HepG2 (cell line): ENCODE results near the gene ZNF225. TPM values are rescaled to one million over a fixed set of nuclear protein-coding genes. Genes with fewer than 3 reads are reported as not detected.

Experiments used
- ATF1 ChIP-seq: IDR thresholded peaks from 2 replicates; pipeline ENCODE4 v1.6.1; 2016; ENCODE audit warnings: mild to moderate bottlenecking, control low read depth
- FOXC1 ChIP-seq: sonication (generic); formaldehyde crosslinking; IDR thresholded peaks from 2 replicates; pipeline ENCODE4 v1.8.0; 2022; ENCODE audit warnings: mild to moderate bottlenecking, missing genetic modification reagents, borderline replicate concordance
- HMG20B ChIP-seq: conservative IDR thresholded peaks from 2 replicates; pipeline ENCODE4 v1.6.1; 2016; ENCODE audit warnings: missing genetic modification reagents, missing compliant biosample characterization
- KDM1A ChIP-seq: IDR thresholded peaks from 2 replicates; pipeline ENCODE4 v1.6.1; 2016; ENCODE audit warnings: missing compliant biosample characterization
- KLF6 ChIP-seq: IDR thresholded peaks from 2 replicates; pipeline ENCODE4 v1.8.0; 2016; ENCODE audit warnings: missing biosample characterization, missing genetic modification reagents
- MATR3 ChIP-seq: sonication (generic); formaldehyde crosslinking; IDR thresholded peaks from 2 replicates; pipeline ENCODE4 v1.4.0; 2020; ENCODE audit warnings: missing genetic modification reagents
- NCOA1 ChIP-seq: sonication (generic); formaldehyde crosslinking; IDR thresholded peaks from 2 replicates; pipeline ENCODE4 v1.9.0; 2021; ENCODE audit warnings: missing genetic modification reagents
- NRL ChIP-seq: sonication (generic); formaldehyde crosslinking; IDR thresholded peaks from 2 replicates; pipeline ENCODE4 v1.5.0; 2020; ENCODE audit warnings: missing genetic modification reagents, mild to moderate bottlenecking, moderate library complexity, borderline replicate concordance
- PCBP1 ChIP-seq: fragments of 200-400 bp; formaldehyde crosslinking; IDR thresholded peaks from 2 replicates; pipeline ENCODE4 v1.6.1; 2017; ENCODE audit warnings: mild to moderate bottlenecking, low read depth, low read length, borderline replicate concordance
- U2AF2 ChIP-seq: fragments of 200-400 bp; formaldehyde crosslinking; IDR thresholded peaks from 2 replicates; pipeline ENCODE4 v1.6.1; 2017; ENCODE audit warnings: low read depth, mild to moderate bottlenecking, low read length
- ZNF20 ChIP-seq: sonication (generic); formaldehyde crosslinking; IDR thresholded peaks from 2 replicates; pipeline ENCODE4 v1.4.0; 2020; ENCODE audit warnings: mild to moderate bottlenecking, moderate library complexity, missing genetic modification reagents
- ZNF431 ChIP-seq: sonication (generic); formaldehyde crosslinking; IDR thresholded peaks from 2 replicates; pipeline ENCODE4 v1.9.0; 2022; ENCODE audit warnings: missing genetic modification reagents, low read depth, mild to moderate bottlenecking, borderline replicate concordance
- ZNF598 ChIP-seq: sonication (generic); formaldehyde crosslinking; IDR thresholded peaks from 2 replicates; pipeline ENCODE4 v1.5.1; 2020; ENCODE audit warnings: mild to moderate bottlenecking, missing genetic modification reagents, borderline replicate concordance
- ZNF615 ChIP-seq: sonication (generic); formaldehyde crosslinking; IDR thresholded peaks from 2 replicates; pipeline ENCODE4 v1.5.0; 2020; ENCODE audit warnings: mild to moderate bottlenecking, missing genetic modification reagents, borderline replicate concordance
- ZSCAN21 ChIP-seq: sonication (generic); formaldehyde crosslinking; IDR thresholded peaks from 2 replicates; pipeline ENCODE4 v1.8.0; 2022; ENCODE audit warnings: mild to moderate bottlenecking, missing genetic modification reagents, moderate library complexity, borderline replicate concordance
- polyA plus RNA-seq, 8 experiments: library from polyadenylated mRNA; depleted of rRNA in 3 of 8; stranded (reverse) in 7 of 8; unstranded in 1 of 8; fragments of >200 nt; fragmentation: Illumina TruSeq in 4 of 8; extraction: Trizol in 4 of 8; gene quantifications; 2 replicates each; pipeline versions ENCODE4 v1.2.1 to v1.2.3, GENCODE V29; 2011 to 2016; ENCODE audit warnings: low read depth in 4 of 8, missing spikeins in 1 of 8, mixed read lengths in 1 of 8; ENCODE audit not compliant: insufficient read depth in 1 of 8
- total RNA-seq, 5 experiments: library from RNA; depleted of rRNA; stranded (reverse); fragments of >200 nt; fragmentation: Illumina TruSeq; extraction: Trizol; gene quantifications; 2 replicates each; pipeline ENCODE4 v1.2.3, GENCODE V29; 2016; ENCODE audit warnings: low read depth in 1 of 5
- TF ChIP-seq, protein P1 (sequence below): sonication (generic); formaldehyde crosslinking; IDR thresholded peaks from 2 replicates; pipeline ENCODE4 v1.8.0; 2022; ENCODE audit warnings: mild to moderate bottlenecking, missing genetic modification reagents, moderate library complexity
- TF ChIP-seq, protein P2 (sequence below): sonication (generic); formaldehyde crosslinking; IDR thresholded peaks from 2 replicates; pipeline ENCODE4 v1.4.0; 2020; ENCODE audit warnings: mild to moderate bottlenecking, missing genetic modification reagents
- TF ChIP-seq, protein P3 (sequence below): sonication (generic); formaldehyde crosslinking; IDR thresholded peaks from 2 replicates; pipeline ENCODE4 v1.8.0; 2022; ENCODE audit warnings: mild to moderate bottlenecking, missing genetic modification reagents, borderline replicate concordance
- TF ChIP-seq, protein P4 (sequence below): sonication (generic); formaldehyde crosslinking; conservative IDR thresholded peaks from 2 replicates; pipeline ENCODE4 v1.8.1; 2023; ENCODE audit warnings: missing genetic modification reagents
- TF ChIP-seq, protein P5 (sequence below): fragments of 450-650 bp; IDR thresholded peaks from 2 replicates; pipeline ENCODE4 v1.6.1; 2017; ENCODE audit warnings: mild to moderate bottlenecking

Gene ZNF225
- total and polyA plus RNA-seq, 2 of the 13 experiments (the other 11 are each of a cell fraction or from before 2014, with no cell fraction given), result 0.87 to 3.3 TPM

DNA sequence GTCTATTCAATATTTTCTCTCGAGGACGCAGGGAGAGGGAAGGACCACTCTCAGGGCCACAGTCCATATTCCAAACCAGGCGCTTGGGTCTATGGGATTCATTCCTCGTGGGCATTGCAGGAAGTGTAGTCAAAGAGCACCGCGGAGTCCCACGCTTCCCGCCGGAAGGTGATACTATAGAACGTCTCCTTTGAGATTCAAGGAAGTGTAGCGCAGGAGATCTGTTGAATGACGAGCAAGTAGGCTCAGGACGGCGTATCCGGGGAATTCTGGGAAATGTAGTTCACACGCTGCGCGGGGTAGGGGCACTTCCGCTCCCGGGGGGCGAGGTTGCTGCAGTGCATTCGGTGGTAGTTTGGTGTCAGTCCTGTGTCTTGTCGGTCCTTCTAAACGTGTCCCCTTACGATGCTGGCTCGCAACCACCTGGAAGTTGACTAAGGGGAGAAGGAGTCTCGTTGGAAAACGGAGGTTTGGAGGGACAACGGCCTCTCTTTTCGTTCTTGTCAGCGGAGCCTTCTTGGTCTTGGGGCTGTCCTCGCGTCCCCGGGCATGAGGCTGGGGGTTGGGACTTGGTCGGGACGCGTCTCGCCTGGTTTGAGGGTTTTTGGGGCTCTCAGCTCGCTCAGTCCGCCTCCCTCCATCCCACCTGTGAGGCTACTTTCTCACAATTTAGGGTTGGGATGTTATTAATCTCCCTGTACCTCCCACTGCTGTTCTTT lies 41.2 kb upstream of the ZNF225 start, which contains the start of gene ZNF284 (continued):
- TF ChIP-seq, protein P1, sequence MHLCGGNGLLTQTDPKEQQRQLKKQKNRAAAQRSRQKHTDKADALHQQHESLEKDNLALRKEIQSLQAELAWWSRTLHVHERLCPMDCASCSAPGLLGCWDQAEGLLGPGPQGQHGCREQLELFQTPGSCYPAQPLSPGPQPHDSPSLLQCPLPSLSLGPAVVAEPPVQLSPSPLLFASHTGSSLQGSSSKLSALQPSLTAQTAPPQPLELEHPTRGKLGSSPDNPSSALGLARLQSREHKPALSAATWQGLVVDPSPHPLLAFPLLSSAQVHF (CRISPR knock-in tag), result no peak
- TF ChIP-seq NRL (CRISPR knock-in tag), result peak; percentile 20; the same call in 1 of the 2 replicates
- no peak for TF ChIP-seq HMG20B (CRISPR knock-in tag)
- no peak for TF ChIP-seq MATR3 (CRISPR knock-in tag)
- TF ChIP-seq, protein P2, sequence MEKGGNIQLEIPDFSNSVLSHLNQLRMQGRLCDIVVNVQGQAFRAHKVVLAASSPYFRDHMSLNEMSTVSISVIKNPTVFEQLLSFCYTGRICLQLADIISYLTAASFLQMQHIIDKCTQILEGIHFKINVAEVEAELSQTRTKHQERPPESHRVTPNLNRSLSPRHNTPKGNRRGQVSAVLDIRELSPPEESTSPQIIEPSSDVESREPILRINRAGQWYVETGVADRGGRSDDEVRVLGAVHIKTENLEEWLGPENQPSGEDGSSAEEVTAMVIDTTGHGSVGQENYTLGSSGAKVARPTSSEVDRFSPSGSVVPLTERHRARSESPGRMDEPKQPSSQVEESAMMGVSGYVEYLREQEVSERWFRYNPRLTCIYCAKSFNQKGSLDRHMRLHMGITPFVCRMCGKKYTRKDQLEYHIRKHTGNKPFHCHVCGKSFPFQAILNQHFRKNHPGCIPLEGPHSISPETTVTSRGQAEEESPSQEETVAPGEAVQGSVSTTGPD, result no peak
- TF ChIP-seq, protein P3, sequence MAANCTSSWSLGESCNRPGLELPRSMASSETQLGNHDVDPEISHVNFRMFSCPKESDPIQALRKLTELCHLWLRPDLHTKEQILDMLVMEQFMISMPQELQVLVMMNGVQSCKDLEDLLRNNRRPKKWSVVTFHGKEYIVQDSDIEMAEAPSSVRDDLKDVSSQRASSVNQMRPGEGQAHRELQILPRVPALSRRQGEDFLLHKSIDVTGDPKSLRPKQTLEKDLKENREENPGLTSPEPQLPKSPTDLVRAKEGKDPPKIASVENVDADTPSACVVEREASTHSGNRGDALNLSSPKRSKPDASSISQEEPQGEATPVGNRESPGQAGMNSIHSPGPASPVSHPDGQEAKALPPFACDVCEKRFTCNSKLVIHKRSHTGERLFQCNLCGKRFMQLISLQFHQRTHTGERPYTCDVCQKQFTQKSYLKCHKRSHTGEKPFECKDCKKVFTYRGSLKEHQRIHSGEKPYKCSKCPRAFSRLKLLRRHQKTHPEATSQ (CRISPR knock-in tag), result no peak; the same call in 1 of the 2 replicates
- TF ChIP-seq ZNF598 (CRISPR knock-in tag), result no peak
- TF ChIP-seq ZNF20 (CRISPR knock-in tag), result no peak
- no peak for TF ChIP-seq U2AF2
- TF ChIP-seq, protein P4, sequence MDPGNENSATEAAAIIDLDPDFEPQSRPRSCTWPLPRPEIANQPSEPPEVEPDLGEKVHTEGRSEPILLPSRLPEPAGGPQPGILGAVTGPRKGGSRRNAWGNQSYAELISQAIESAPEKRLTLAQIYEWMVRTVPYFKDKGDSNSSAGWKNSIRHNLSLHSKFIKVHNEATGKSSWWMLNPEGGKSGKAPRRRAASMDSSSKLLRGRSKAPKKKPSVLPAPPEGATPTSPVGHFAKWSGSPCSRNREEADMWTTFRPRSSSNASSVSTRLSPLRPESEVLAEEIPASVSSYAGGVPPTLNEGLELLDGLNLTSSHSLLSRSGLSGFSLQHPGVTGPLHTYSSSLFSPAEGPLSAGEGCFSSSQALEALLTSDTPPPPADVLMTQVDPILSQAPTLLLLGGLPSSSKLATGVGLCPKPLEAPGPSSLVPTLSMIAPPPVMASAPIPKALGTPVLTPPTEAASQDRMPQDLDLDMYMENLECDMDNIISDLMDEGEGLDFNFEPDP (CRISPR knock-in tag), result no peak
- TF ChIP-seq ZNF431 (CRISPR knock-in tag), result no peak
- TF ChIP-seq ZSCAN21 (CRISPR knock-in tag), result no peak
- TF ChIP-seq, protein P5, sequence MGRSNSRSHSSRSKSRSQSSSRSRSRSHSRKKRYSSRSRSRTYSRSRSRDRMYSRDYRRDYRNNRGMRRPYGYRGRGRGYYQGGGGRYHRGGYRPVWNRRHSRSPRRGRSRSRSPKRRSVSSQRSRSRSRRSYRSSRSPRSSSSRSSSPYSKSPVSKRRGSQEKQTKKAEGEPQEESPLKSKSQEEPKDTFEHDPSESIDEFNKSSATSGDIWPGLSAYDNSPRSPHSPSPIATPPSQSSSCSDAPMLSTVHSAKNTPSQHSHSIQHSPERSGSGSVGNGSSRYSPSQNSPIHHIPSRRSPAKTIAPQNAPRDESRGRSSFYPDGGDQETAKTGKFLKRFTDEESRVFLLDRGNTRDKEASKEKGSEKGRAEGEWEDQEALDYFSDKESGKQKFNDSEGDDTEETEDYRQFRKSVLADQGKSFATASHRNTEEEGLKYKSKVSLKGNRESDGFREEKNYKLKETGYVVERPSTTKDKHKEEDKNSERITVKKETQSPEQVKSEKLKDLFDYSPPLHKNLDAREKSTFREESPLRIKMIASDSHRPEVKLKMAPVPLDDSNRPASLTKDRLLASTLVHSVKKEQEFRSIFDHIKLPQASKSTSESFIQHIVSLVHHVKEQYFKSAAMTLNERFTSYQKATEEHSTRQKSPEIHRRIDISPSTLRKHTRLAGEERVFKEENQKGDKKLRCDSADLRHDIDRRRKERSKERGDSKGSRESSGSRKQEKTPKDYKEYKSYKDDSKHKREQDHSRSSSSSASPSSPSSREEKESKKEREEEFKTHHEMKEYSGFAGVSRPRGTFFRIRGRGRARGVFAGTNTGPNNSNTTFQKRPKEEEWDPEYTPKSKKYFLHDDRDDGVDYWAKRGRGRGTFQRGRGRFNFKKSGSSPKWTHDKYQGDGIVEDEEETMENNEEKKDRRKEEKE, result no peak
- TF ChIP-seq KDM1A (CRISPR knock-in tag), result no peak
- no peak for TF ChIP-seq KLF6 (CRISPR knock-in tag)
- TF ChIP-seq NCOA1 (CRISPR knock-in tag), result no peak
- peak; percentile 86 for TF ChIP-seq ATF1
- no peak for TF ChIP-seq PCBP1
- no peak for TF ChIP-seq ZNF615
- TF ChIP-seq FOXC1 (CRISPR knock-in tag), result 0 out of 2 replicates have a peak, but pooled peaks have one; percentile 5
